ENCODE data around the gene RCOR1. TPM values are rescaled to one million over a fixed set of nuclear protein-coding genes. Genes with fewer than 3 reads are reported as not detected.
"Not testable (repeated sequence)": the region's sequence is repeated elsewhere in the genome, so short reads cannot be mapped to it uniquely, and the experiment has no call there.

The RCOR1 gene
- total RNA-seq, 1 donor from 2014 or later = 24.3 TPM

- H3K4me3 Mint-ChIP-seq (ENCODE audit: low read depth) = no peak overlapping the region
- no peak overlapping the region for H3K27ac Mint-ChIP-seq
- peaks cover 8% of the 10 kb centered on the region for H3K36me3 Mint-ChIP-seq (ENCODE audit: low read depth)
- H3K27me3 Mint-ChIP-seq (ENCODE audit: low read depth) = no peaks in the 10 kb centered on the region
- no peaks in the 10 kb centered on the region for H3K9me3 Mint-ChIP-seq
- intact Hi-C loops (cut with micrococcal nuclease) = loop anchor here (5.0 kb wide), 1 partner anchor 38 kb away; the partner anchor contains the start of gene RCOR1
- peaks cover 21% of the 10 kb centered on the region for H3K4me1 Mint-ChIP-seq (ENCODE audit: low read depth)
- DNase-seq (ENCODE audit: low spot score) = no peak
Measured at GRCh38 chr14:102629808-102630350, 37.4 kb downstream of the RCOR1 start.

- no peaks in the 10 kb centered on the region for H3K27me3 Mint-ChIP-seq (ENCODE audit: low read depth)
- intact Hi-C loops (cut with micrococcal nuclease) = loop anchor here (5.0 kb wide), 1 partner anchor 38 kb away; the partner anchor contains the start of gene RCOR1
- no peak overlapping the region for H3K4me3 Mint-ChIP-seq (ENCODE audit: low read depth)
- H3K36me3 Mint-ChIP-seq (ENCODE audit: low read depth) = peaks cover 8% of the 10 kb centered on the region
- peaks cover 21% of the 10 kb centered on the region for H3K4me1 Mint-ChIP-seq (ENCODE audit: low read depth)
- no peak overlapping the region for H3K27ac Mint-ChIP-seq
- no peaks in the 10 kb centered on the region for H3K9me3 Mint-ChIP-seq
- no peak for DNase-seq (ENCODE audit: low spot score)
Measured at GRCh38 chr14:102630405-102630804, 38.0 kb downstream of the RCOR1 start.

GRCh38 chr14:102630881-102631280 is 38.4 kb downstream of the RCOR1 start:
- no peak for DNase-seq (ENCODE audit: low spot score)
- intact Hi-C loops (cut with micrococcal nuclease) = loop anchor here (5.0 kb wide), 1 partner anchor 39 kb away; the partner anchor contains the start of gene RCOR1
- H3K36me3 Mint-ChIP-seq (ENCODE audit: low read depth) = peaks cover 4% of the 10 kb centered on the region
- H3K27ac Mint-ChIP-seq = no peak overlapping the region
- no peaks in the 10 kb centered on the region for H3K27me3 Mint-ChIP-seq (ENCODE audit: low read depth)
- peaks cover 17% of the 10 kb centered on the region for H3K4me1 Mint-ChIP-seq (ENCODE audit: low read depth)
- H3K9me3 Mint-ChIP-seq = no peaks in the 10 kb centered on the region
- H3K4me3 Mint-ChIP-seq (ENCODE audit: low read depth) = no peak overlapping the region

- H3K36me3 Mint-ChIP-seq (ENCODE audit: low read depth) = peaks cover 2% of the 10 kb centered on the region
- H3K4me3 Mint-ChIP-seq (ENCODE audit: low read depth) = no peak overlapping the region
- no peak for DNase-seq (ENCODE audit: low spot score)
- H3K27me3 Mint-ChIP-seq (ENCODE audit: low read depth) = no peaks in the 10 kb centered on the region
- H3K4me1 Mint-ChIP-seq (ENCODE audit: low read depth) = peaks cover 12% of the 10 kb centered on the region
- no peaks in the 10 kb centered on the region for H3K9me3 Mint-ChIP-seq
- intact Hi-C loops (cut with micrococcal nuclease) = loop anchor here (5.0 kb wide), 1 partner anchor 42 kb away; the partner anchor contains the start of gene RCOR1
- H3K27ac Mint-ChIP-seq = peak overlapping the region; percentile 10
Measured at GRCh38 chr14:102633906-102634595, 41.6 kb downstream of the RCOR1 start.

GRCh38 chr14:102639611-102640010 is 47.2 kb downstream of the RCOR1 start:
- H3K9me3 Mint-ChIP-seq; H3K36me3 Mint-ChIP-seq (ENCODE audit: low read depth); DNase-seq (ENCODE audit: low spot score); H3K27me3 Mint-ChIP-seq (ENCODE audit: low read depth); H3K27ac Mint-ChIP-seq; H3K4me3 Mint-ChIP-seq (ENCODE audit: low read depth); intact Hi-C loops (cut with micrococcal nuclease): not testable (repeated sequence)
- peaks cover 13% of the 10 kb centered on the region for H3K4me1 Mint-ChIP-seq (ENCODE audit: low read depth)

GRCh38 chr14:102644523-102644922 is 52.1 kb downstream of the RCOR1 start:
- no peak overlapping the region for H3K4me3 Mint-ChIP-seq (ENCODE audit: low read depth)
- peaks cover 31% of the 10 kb centered on the region for H3K4me1 Mint-ChIP-seq (ENCODE audit: low read depth)
- no peaks in the 10 kb centered on the region for H3K36me3 Mint-ChIP-seq (ENCODE audit: low read depth)
- DNase-seq (ENCODE audit: low spot score) = no peak
- no peak overlapping the region for H3K27ac Mint-ChIP-seq
- intact Hi-C loops (cut with micrococcal nuclease) = no loop called here
- H3K27me3 Mint-ChIP-seq (ENCODE audit: low read depth) = no peaks in the 10 kb centered on the region
- no peaks in the 10 kb centered on the region for H3K9me3 Mint-ChIP-seq

- no peak overlapping the region for H3K27ac Mint-ChIP-seq
- H3K4me1 Mint-ChIP-seq (ENCODE audit: low read depth) = peaks cover 33% of the 10 kb centered on the region
- no peaks in the 10 kb centered on the region for H3K27me3 Mint-ChIP-seq (ENCODE audit: low read depth)
- intact Hi-C loops (cut with micrococcal nuclease) = no loop called here
- H3K36me3 Mint-ChIP-seq (ENCODE audit: low read depth) = no peaks in the 10 kb centered on the region
- H3K4me3 Mint-ChIP-seq (ENCODE audit: low read depth) = no peak overlapping the region
- no peaks in the 10 kb centered on the region for H3K9me3 Mint-ChIP-seq
- no peak for DNase-seq (ENCODE audit: low spot score)
Measured at GRCh38 chr14:102645746-102646440, 53.4 kb downstream of the RCOR1 start.

GRCh38 chr14:102646615-102647014 is 54.2 kb downstream of the RCOR1 start:
- intact Hi-C loops (cut with micrococcal nuclease) = no loop called here
- H3K4me3 Mint-ChIP-seq (ENCODE audit: low read depth) = no peak overlapping the region
- no peak overlapping the region for H3K27ac Mint-ChIP-seq
- H3K9me3 Mint-ChIP-seq = no peaks in the 10 kb centered on the region
- no peaks in the 10 kb centered on the region for H3K27me3 Mint-ChIP-seq (ENCODE audit: low read depth)
- peaks cover 32% of the 10 kb centered on the region for H3K4me1 Mint-ChIP-seq (ENCODE audit: low read depth)
- DNase-seq (ENCODE audit: low spot score) = no peak
- no peaks in the 10 kb centered on the region for H3K36me3 Mint-ChIP-seq (ENCODE audit: low read depth)

GRCh38 chr14:102652194-102652593 is 59.7 kb downstream of the RCOR1 start:
- Mint-ChIP-seq H3K4me1 (ENCODE audit: low read depth) (peaks cover 11% of the 10 kb centered on the region), H3K9me3 (peaks cover 6% of the 10 kb centered on the region), H3K36me3 (ENCODE audit: low read depth) (peaks cover 4% of the 10 kb centered on the region), H3K4me3 (ENCODE audit: low read depth) (no peak overlapping the region), H3K27me3 (ENCODE audit: low read depth) (no peaks in the 10 kb centered on the region), H3K27ac (no peak overlapping the region)
- intact Hi-C loops (cut with micrococcal nuclease) = no loop called here
- no peak for DNase-seq (ENCODE audit: low spot score)

GRCh38 chr14:102654298-102654697 is 61.8 kb downstream of the RCOR1 start:
- no peak for DNase-seq (ENCODE audit: low spot score)
- H3K36me3 Mint-ChIP-seq (ENCODE audit: low read depth) = peaks cover 4% of the 10 kb centered on the region
- no peak overlapping the region for H3K4me3 Mint-ChIP-seq (ENCODE audit: low read depth)
- H3K27me3 Mint-ChIP-seq (ENCODE audit: low read depth) = no peaks in the 10 kb centered on the region
- intact Hi-C loops (cut with micrococcal nuclease) = no loop called here
- H3K4me1 Mint-ChIP-seq (ENCODE audit: low read depth) = peaks cover 12% of the 10 kb centered on the region
- no peak overlapping the region for H3K27ac Mint-ChIP-seq
- peaks cover 6% of the 10 kb centered on the region for H3K9me3 Mint-ChIP-seq

GRCh38 chr14:102655137-102655536 is 62.7 kb downstream of the RCOR1 start:
- DNase-seq (ENCODE audit: low spot score) = no peak
- no peak overlapping the region for H3K27ac Mint-ChIP-seq
- intact Hi-C loops (cut with micrococcal nuclease) = no loop called here
- peaks cover 17% of the 10 kb centered on the region for H3K4me1 Mint-ChIP-seq (ENCODE audit: low read depth)
- H3K27me3 Mint-ChIP-seq (ENCODE audit: low read depth) = no peaks in the 10 kb centered on the region
- no peak overlapping the region for H3K4me3 Mint-ChIP-seq (ENCODE audit: low read depth)
- H3K9me3 Mint-ChIP-seq = peaks cover 6% of the 10 kb centered on the region
- H3K36me3 Mint-ChIP-seq (ENCODE audit: low read depth) = peaks cover 4% of the 10 kb centered on the region

- Mint-ChIP-seq H3K4me1 (ENCODE audit: low read depth) (peaks cover 16% of the 10 kb centered on the region), H3K4me3 (ENCODE audit: low read depth) (no peak overlapping the region), H3K27ac (no peak overlapping the region), H3K36me3 (ENCODE audit: low read depth) (no peaks in the 10 kb centered on the region), H3K9me3 (no peaks in the 10 kb centered on the region), H3K27me3 (ENCODE audit: low read depth) (no peaks in the 10 kb centered on the region)
- no peak for DNase-seq (ENCODE audit: low spot score)
- intact Hi-C loops (cut with micrococcal nuclease) = no loop called here
Measured at GRCh38 chr14:102659797-102660196, 67.3 kb downstream of the RCOR1 start.

GRCh38 chr14:102661614-102662013 is 69.2 kb downstream of the RCOR1 start:
- Mint-ChIP-seq H3K27ac (no peak overlapping the region), H3K36me3 (ENCODE audit: low read depth) (no peaks in the 10 kb centered on the region)

More at GRCh38 chr14:102661614-102662013, 69.2 kb downstream of the RCOR1 start:
- H3K4me3 Mint-ChIP-seq (ENCODE audit: low read depth) = no peak overlapping the region
- DNase-seq (ENCODE audit: low spot score) = no peak
- intact Hi-C loops (cut with micrococcal nuclease) = no loop called here
- H3K9me3 Mint-ChIP-seq = no peaks in the 10 kb centered on the region
- peaks cover 14% of the 10 kb centered on the region for H3K4me1 Mint-ChIP-seq (ENCODE audit: low read depth)
- no peaks in the 10 kb centered on the region for H3K27me3 Mint-ChIP-seq (ENCODE audit: low read depth)
